ENCODE data around the gene RANBP10.

Gene RANBP10

DNA sequence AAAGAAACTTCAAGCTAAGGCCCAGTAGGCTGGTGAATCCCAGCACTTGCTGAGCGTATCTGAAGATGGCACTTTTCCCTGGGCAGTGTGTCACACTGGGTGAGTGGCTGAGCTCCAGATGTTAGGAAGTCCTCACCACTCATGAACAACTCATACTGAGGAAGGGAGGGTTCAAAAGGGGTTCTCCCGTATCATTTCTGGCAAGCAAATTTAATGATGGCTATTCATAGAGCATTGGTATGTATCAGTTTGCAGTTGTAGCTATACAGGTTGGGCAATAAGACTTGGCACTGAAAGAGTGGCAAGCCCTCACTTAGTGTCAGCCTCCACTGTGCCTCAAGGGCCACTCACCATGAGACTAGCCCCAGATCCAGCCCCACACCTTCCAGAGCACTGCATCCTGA is 98.0 kb downstream of the RANBP10 start:
- no peak for TF ChIP-seq GATA3 (IDR thresholded peaks at IDR 0.05; ENCODE audit: low read depth, low read length)
- TF ChIP-seq GATA2 (IDR thresholded peaks at IDR 0.05; ENCODE audit: low read depth, low read length) = no peak

GRCh38 chr16:67707790-67708189 is 98.6 kb downstream of the RANBP10 start:
- TF ChIP-seq GATA3 (IDR thresholded peaks at IDR 0.05; ENCODE audit: low read depth, low read length) = no peak
- no peak for TF ChIP-seq GATA2 (IDR thresholded peaks at IDR 0.05; ENCODE audit: low read depth, low read length)

GRCh38 chr16:67707210-67707609 is 99.2 kb downstream of the RANBP10 start:
- no peak for TF ChIP-seq GATA3 (IDR thresholded peaks at IDR 0.05; ENCODE audit: low read depth, low read length)
- TF ChIP-seq GATA2 (IDR thresholded peaks at IDR 0.05; ENCODE audit: low read depth, low read length) = no peak

DNA sequence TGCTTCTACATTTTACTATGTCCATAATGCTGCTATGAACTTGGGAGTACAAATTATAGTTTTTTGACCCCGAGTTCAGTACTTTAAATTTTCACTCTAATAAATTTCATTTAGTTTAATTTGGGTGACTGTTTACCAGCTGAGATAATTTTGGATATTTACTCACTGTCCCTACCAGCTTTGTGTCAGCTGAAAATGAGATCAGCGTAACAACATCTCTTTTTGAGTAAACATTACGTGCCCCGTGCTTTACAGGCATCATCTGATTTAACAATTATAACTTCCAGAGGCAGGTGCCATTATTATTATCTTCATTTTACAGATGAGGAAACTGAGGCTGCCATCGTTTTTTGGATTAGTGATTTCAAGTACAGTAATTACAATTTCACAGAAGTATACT is 102.2 kb downstream of the RANBP10 start:
- TF ChIP-seq GATA3 (IDR thresholded peaks at IDR 0.05; ENCODE audit: low read depth, low read length) = no peak
- no peak for TF ChIP-seq GATA2 (IDR thresholded peaks at IDR 0.05; ENCODE audit: low read depth, low read length)

- TF ChIP-seq GATA3 (IDR thresholded peaks at IDR 0.05; ENCODE audit: low read depth, low read length) = no peak
- no peak for TF ChIP-seq GATA2 (IDR thresholded peaks at IDR 0.05; ENCODE audit: low read depth, low read length)
Measured at GRCh38 chr16:67703626-67704025, 102.7 kb downstream of the RANBP10 start.

GRCh38 chr16:67702130-67702529 is 104.2 kb downstream of the RANBP10 start:
- no peak for TF ChIP-seq GATA2 (IDR thresholded peaks at IDR 0.05; ENCODE audit: low read depth, low read length)
- TF ChIP-seq GATA3 (IDR thresholded peaks at IDR 0.05; ENCODE audit: low read depth, low read length) = no peak

DNA sequence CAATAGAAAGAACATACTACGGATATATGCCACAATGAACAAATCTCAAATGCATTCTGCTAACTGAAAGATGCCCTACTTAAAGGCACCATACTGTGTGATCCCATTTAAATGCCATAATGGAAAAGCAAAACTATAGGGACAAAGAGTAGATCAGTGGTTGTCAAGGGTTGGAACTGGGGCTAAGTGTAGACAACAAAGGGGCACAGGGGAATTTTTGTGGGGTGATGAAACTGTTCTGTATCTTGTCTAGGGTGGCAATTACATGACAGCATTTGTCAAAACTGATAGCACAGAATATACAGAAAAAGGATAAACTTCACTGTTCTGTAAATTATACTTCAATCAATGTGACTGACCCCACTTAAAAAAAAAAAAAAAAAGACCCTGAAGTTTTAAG is 104.9 kb downstream of the RANBP10 start:
- TF ChIP-seq GATA2 (IDR thresholded peaks at IDR 0.05; ENCODE audit: low read depth, low read length) (no peak), GATA3 (IDR thresholded peaks at IDR 0.05; ENCODE audit: low read depth, low read length) (no peak)

DNA sequence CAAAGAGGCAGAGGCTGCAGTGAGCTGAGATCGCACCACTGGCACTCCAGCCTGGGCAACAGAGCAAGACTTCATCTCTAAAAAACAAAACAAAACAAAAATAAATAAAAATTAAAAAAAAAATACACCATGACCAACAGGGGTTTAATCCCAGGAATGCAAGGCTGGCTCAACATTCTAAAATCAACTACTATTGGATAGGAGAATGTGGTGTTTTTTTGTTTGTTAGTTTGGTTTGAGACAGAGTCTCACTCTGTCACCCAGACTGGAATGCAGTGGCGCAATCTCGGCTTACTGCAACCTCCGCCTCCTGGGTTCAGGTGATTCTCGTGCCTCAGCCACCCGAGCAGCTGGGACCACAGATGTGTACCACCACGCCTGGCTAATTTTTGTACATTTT is 107.1 kb downstream of the RANBP10 start:
- no peak for TF ChIP-seq GATA3 (IDR thresholded peaks at IDR 0.05; ENCODE audit: low read depth, low read length)
- TF ChIP-seq GATA2 (IDR thresholded peaks at IDR 0.05; ENCODE audit: low read depth, low read length) = no peak

DNA sequence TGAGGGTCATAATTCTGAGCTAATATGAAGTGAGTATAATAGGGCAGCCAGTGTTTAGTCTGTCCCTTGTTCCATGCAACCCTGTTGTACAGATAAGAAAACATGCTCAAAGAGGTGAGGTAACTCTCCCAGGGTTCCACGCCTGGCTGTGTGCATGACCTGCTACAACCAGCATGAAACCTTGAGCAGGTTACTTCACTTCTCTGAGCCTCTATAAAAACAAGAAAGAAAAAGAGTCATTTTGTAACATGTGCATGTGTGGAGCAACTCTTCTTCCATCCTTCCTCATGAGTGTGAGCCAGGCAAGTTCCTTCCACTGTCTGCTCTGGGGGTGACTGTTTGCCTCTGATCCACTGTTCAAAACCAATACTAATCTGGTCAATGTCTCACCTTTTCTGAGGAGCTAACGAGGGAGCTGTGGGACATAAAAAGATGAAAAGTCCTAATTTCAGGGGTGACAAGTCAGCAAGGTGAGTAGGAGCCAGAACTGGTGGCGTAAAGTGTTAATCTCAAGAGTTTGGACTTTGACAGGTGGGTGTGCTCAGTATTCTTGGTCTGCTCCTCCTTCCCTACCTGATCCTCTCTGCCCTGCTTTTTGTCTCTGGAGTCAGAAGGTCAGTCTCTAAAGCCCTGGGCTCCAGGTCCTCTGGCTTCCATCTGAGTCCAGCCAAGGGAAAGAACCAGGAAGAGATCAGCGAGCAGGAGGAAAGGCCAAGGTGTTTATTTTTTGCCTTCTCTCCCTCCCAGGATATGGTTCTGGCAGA is 108.8 kb downstream of the RANBP10 start:
- TF ChIP-seq GATA2 (IDR thresholded peaks at IDR 0.05; ENCODE audit: low read depth, low read length) (no peak), GATA3 (IDR thresholded peaks at IDR 0.05; ENCODE audit: low read depth, low read length) (no peak)

- TF ChIP-seq GATA2 (IDR thresholded peaks at IDR 0.05; ENCODE audit: low read depth, low read length) (no peak), GATA3 (IDR thresholded peaks at IDR 0.05; ENCODE audit: low read depth, low read length) (no peak)
Measured at GRCh38 chr16:67694611-67695010, 111.7 kb downstream of the RANBP10 start.

DNA sequence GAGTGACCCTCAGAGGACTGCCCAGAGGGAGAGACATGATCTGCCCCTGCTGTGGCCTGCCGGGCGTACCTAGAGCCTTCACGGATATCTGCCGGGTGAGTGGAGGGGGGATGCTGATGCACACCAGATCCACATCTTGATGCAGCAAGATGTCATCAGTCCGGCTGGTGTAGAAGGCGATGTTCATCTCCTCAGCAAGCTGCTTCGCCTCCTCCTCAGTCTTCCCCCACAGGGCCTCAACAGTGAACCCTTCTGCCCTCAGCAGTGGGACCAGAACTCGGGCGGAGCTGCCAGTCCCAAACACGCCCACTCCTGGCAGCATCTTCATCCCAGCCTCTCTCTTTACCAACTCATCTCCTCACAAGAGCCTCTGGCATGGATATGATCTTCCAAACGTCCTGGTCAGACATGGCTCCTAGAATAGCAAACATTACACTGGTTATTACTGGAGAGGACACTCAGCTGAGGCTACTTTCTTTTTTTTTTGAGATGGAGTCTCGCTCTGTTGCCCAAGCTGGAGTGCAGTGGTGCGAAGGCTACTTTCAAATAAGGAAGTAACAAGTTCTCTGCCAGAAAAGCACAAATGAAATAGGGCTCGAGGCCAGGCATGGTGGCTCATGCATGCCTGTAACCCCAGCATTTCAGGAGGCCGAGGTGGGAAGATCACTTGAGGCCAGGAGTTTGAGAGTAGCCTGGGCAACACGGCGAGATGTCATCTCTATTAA is 120.8 kb downstream of the RANBP10 start:
- no peak for TF ChIP-seq GATA2 (IDR thresholded peaks at IDR 0.05; ENCODE audit: low read depth, low read length)
- no peak for TF ChIP-seq GATA3 (IDR thresholded peaks at IDR 0.05; ENCODE audit: low read depth, low read length)

DNA sequence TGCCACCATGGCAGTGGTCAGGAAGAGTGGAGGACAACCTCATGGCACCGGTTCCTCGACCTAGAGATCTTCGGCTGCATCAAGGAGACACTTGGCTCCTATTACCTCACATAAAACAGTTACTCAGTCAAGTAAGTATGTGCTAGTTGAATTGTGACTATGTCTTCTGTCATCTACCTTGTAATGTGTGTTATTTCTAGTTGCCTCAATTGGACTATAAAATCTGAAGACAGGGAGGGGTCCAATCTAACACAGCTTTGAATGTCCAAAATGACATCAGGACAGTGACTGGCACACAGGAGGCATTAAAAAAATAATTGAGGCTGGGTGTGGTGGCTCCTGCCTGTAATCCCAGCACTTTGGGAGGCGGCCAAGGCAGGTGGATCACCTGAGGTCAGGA is 122.6 kb downstream of the RANBP10 start:
- TF ChIP-seq GATA2 (IDR thresholded peaks at IDR 0.05; ENCODE audit: low read depth, low read length) (no peak), GATA3 (IDR thresholded peaks at IDR 0.05; ENCODE audit: low read depth, low read length) (no peak)

DNA sequence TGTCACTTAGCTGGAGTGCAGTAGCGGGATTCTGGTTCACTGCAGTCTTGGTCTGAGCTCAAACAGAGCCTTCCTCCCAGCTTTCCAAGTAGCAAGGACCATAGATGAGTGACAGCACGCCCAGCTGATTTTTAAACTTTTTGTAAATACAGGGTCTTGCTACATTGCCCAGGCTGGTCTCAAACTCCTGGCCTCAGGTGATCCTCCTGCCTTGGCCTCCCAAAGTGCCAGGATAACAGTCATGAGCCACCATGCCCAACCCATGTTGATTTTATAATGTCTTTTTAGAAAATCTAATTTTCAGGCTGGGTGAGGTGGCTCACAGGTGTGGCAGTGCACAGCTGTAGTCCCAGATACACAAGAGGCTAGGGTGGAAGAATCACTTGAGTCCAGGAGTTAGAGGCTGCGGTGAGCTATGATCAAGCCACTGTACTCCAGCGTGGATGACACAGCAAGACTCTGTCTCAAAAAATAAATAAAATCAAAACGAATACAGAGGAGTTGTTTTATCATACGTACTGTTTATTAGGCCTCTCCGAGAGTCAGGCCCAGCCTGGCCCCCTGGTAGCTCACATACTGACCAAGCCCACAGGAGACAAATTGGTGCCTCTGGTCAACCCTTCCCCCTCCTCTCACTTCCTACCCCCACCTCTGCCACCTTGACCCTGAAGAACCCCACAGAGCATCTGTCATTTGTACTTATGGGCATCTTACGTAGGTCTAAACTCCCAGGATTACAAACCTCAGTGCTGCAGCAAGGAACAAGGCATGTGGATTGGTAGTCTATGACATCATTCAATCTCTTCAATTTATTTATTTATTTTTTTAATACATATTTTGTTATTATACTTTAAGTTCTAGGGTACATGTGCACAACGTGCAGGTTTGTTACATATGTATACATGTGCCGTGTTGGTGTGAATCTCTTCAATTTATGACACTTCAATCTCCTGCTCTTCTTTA is 126.1 kb downstream of the RANBP10 start:
- TF ChIP-seq GATA2 (IDR thresholded peaks at IDR 0.05; ENCODE audit: low read depth, low read length) (no peak), GATA3 (IDR thresholded peaks at IDR 0.05; ENCODE audit: low read depth, low read length) (no peak)

Data from SH-SY5Y (cell line).